GM18868 (cell line): ENCODE measurements around the gene VWCE.
A peak's percentile ranks its signal among the peaks of the same experiment; 100 is the strongest.

ENCODE experiments used
- ATAC-seq: cut with Tn5 transposase; IDR thresholded peaks from one replicate; pipeline ENCODE4 v1.9.1; 2021; ENCODE audit warnings: mild to moderate bottlenecking, moderate library complexity; ENCODE audit not compliant: unreplicated experiment

The VWCE gene

DNA sequence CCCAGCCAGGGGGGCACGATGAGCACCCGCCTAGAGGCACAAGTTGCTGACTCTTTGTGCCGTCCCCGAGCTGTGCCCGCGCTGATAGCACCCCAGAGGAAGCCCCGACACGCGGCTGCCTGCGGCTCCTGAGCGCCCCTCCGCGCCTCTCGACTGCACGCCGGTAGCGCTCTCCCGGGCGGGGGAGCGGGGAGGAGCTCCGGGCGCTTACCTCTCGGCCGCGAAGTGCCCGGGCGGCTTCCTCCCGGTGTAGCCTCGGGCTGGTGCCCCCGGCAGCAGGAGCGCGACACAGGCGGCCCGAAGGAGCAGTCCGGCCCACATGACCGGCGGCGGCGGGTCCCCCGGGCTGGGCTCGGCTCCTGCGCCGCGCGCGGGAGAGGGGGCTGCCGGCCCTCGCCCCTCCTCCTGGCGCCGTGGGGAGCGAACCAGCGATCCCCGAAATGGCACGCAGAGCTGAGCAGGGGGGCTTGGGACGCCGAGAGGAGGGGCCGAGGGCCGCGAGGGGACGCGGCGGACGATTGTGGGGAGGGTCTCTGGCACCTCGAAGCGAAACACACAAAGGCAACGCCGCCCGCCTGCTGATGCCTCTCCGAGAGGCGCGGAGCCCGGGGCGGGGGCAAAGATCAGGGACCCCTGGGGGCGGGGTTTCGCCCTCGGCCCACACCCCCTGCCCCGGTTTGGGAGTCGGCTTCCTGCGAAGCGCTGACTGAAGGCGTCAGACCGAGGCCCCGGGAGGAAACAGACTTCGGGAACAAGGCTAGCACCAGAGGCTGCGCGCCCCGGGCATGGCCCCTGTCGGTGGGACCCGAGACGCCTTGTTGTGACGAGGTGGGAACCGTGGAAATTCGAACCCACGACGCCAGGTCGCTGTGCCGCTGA is at the start of gene VWCE:
TSS of gene VWCE (minus strand) at position 600 of the 879 bp plus-strand sequence. CDS start at position 321, 279 bp downstream.
- ATAC-seq, result peak; percentile 75

DNA sequence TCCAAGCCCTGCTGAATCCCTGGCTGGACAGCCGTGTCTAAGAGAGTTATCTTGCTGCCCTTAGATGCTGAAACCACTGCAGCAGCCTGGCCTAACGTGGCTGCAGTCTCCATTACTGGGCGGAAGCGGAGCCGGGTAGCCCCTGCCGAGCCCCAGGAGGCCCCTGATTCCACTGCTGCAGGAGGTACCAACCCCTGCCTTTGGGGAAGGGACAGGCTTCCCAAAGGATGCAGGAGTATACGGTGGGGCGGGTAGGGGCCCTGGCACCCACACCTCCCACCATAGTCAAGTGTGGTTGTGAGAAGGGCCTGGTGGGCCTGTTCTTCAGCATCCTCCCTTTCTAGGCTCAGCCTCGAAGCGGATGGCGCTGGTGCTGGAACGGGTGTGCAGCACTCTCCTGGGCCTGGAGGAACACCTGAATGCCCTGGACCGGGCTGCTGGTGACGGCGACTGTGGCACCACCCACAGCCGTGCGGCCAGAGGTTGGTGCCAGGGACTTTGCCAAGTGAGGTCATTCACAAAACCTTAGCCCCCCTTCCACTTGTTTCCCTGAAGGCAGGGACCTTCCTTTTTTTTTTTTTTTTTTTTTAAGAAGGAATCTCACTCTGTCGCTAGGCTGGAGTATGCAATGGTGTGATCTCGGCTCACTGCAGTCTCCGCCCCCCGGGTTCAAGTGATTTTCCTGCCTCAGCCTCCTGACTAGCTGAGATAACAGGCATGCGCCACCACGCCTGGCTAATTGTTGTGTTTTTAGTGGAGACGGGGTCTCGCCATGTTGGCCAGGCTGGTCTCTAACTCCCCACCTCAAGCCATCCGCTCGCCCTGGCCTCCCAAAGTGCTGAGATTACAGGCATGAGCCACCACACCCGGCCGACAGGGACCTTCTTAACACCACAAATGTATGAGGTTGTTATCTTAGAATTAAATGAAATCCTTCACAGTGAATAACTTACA is 49.0 kb upstream of the VWCE start:
- no peak for ATAC-seq

GRCh38 chr11:61342207-61342803 is 47.2 kb upstream of the VWCE start:
- no peak for ATAC-seq

- ATAC-seq, result no peak
Observed at GRCh38 chr11:61341706-61342105, 46.6 kb upstream of the VWCE start.

DNA sequence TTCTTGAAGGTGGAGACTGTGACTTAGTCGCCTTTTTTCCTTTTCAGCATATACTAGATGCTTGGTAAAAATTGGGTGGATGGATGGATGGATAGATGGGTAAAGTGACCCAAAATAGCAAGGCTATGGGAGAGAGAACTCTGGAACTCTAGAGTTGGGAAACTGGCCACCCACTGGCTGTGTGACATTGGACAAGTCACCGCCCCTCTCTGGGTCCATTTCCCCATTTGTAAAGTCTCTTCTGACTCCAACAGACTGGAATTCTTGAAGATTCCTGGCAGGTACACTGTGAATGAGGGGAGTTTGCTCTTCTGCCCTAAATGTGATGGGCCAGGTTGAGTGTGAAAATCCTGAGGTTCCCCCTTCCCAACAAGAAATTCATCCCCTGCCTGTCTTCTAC is 45.9 kb upstream of the VWCE start:
- no peak for ATAC-seq

DNA sequence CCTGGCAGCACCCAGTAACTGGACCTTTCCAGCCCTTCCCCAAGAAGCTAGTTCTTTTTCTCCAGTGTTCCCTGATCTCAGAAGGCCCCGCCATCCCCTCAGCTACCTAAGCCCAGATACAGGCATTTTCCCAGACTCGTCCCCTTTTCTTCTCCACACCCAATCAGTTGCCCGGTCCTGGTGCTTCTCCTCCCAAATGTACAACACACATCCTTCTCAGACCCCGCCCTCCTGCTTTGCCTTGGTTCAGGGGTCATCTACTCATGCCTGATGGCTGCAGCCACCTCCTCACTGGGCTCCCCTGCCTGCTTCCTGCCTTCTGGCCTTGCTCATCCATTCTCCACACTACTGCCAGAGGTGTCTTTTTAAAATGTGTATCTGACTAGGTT is 44.4 kb upstream of the VWCE start:
- no peak for ATAC-seq

DNA sequence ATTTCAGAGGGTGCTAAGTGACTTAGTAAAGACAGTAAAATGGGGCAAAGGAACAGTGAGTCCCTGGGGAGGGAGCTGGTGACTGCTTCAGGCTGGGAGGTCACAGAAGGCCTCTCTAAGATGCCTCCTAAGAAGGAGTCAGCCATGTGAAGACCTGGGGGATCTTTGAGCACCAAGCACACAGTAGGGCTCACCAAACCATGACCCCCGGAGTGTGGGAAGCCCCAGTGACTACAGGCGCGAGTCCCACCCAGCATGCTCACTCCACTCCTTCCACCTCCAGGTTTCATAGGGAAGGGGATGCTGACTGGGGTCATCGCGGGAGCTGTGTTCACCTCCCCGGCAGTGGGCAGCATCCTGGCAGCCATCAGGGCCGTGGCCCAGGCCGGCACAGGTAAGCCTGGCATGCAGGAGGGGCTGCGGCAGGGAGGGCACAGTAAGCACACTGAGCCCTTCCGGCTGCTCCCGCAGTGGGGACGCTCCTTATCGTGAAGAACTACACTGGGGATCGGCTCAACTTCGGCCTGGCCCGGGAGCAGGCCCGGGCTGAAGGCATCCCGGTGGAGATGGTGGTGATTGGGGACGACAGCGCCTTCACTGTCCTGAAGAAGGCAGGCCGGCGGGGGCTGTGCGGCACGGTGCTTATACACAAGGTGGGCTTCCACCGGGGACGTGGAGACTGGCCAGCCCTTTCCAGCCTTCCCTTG is 43.8 kb upstream of the VWCE start:
- no peak for ATAC-seq

GRCh38 chr11:61337706-61338470 is 42.8 kb upstream of the VWCE start:
- ATAC-seq, result no peak

DNA sequence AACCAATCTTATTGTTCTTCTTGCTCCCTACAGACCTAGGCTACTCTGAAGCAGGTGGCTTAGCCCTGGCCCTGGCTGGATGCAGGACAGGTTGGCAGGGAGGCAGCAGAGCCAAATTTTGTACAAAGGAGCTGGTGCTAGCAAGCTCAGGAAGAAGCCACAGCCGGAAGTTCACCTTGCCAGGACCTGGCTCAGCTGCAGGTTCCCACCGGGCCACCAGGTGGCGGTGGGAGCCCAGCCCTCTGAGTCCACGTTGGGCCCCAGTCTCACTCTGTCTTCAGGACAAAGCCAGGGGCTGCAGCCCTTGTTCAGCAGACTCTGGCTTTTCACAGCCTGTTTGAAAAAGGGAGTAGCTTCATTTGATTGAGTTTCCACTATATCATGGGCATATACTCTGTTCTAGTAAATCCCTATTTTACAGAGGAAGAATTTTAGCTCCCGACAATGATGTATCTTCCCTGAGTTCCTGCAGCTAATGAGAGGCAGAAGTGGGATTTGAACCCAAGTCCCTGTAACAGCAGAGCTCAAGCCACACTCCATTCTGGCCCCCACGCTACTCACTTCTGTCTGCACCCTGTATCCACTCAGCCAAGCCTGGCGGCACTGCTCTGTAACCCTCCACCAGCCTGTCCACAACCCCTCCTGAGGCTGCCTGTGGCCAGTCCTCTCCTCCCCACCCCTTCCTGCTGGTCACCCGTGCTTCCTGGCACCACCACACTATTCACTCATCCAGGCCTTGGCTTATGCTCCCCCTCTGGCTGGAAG is 41.2 kb upstream of the VWCE start:
- peak; percentile 51 for ATAC-seq

GRCh38 chr11:61335355-61335710 is 40.2 kb upstream of the VWCE start:
- ATAC-seq, result no peak

DNA sequence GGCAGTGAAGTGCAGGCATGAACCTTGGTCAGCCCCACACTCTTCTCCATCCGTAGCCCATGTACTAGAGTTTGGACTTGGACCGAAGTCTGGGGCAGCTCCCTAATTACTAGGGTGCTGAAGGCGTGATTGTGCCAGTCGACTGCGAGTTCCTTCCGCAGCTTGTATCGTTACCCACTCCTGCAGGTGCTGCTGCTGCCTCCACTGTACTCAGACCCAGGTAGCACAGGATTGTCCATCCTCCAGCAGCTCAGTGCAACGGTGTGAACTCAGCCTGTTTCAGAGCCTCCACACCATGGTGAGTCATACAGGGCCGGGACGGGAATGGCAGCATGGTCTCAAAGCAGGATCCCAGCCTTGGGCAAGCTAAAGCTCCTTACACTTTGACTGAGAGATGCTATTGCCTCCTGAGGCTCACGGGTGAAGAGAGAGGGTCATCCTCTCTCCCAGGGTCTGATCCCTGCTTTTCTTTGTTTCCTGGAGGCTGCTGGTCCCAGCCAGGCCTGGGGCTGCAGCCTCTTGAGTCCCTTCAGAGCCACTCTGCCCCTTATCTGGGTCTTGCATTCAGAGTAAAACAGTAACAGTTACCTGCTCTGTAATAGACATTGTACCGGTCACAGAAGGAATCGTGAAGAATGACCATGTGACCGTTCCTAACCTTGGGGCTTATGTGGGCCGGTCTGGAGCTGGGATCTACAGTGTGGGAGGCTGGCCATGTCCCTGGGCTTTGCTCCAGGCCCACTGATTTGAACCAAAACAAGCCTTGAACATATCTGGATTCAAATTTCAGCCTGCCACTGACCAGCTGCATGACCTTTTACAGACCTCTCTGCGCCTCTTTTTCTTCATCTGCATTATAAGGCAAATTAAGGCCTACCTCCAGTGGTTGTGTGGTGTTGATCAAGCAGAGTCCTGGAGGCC is 39.6 kb upstream of the VWCE start:
- no peak for ATAC-seq

GRCh38 chr11:61333550-61334433 is 38.7 kb upstream of the VWCE start:
- ATAC-seq, result peak; percentile 7

DNA sequence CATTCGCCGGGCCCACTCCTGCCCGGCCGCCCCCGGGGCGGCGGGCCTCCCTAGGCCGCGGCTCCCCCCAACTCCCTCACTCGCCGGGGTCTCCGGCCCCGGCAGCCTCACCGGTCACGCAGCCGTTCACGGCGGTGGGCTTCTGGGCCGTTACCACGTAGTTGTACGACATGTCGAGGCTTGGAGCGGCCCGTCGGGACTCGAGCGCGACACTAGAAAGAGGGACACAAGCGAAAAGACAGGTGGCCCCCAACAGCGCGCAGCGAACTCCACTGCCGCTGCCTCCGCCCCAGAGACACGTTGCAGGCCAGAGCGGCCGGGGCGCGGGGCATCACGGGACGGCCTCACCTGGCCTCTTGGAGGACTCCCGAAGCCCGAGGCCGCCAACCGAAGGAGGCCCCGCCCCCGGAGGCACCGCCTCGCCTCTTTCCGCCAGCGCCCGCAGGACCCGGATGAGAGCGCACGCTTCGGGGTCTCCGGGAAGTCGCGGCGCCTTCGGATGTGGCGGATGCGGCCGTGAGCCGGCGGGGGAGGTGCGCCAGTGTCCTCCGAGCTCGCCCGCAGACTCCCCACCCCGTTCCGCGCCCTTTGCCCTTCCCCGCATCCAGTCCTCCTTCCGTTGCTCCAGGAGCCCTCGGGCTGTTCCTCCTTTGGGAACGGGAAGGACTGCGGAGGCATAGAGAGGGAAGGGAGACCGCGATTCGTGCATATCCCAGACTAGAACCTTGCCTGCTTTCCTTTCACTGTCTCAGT is 37.9 kb upstream of the VWCE start, which contains the start of the genes DDB1 and TKFC:
TSS of gene DDB1 (minus strand) at position 309 of the 753 bp plus-strand sequence. CDS start at position 172, 137 bp downstream.
TSS of gene TKFC (plus strand) at position 432 of the 753 bp plus-strand sequence. CDS start 1,501 bp downstream, outside the sequence.
- peak; percentile 92 for ATAC-seq

DNA sequence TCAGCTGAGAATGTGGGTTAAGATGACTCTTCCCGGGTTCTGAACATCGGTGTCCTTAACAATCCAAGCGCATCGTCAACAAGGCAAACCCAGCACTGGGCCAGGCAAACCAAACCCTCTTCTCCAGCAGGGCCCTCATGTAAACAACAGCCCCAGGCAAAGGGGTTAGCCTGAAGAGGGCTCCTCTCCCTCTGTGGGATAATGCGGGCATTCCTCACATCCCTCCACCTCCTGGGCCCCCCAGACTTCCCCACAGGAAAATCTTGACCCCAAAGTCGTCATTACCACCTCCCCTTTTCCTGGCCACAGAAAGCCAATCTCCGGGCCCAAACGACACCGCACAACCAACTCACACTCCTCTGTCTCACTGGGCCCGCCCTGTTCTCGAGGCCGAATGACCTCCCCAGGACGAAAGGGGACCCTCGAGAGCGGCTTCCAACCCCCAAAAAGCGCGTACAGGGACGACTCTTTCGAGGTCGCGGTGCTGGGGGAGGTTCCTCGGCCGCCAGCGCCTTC is 37.2 kb upstream of the VWCE start:
- no peak for ATAC-seq

GRCh38 chr11:61331651-61332050 is 36.5 kb upstream of the VWCE start:
- no peak for ATAC-seq

GRCh38 chr11:61329871-61330270 is 34.8 kb upstream of the VWCE start:
- no peak for ATAC-seq
